Right lobe of liver (tissue), 4 donors: ENCODE results near the gene ZNF710.

Source experiments
- CTCF ChIP-seq, 4 donors: fragments of 200-600 bp in 3 of 4; fragments of 450-650 bp in 1 of 4; IDR thresholded peaks; one replicate each; pipeline versions ENCODE4 v1.5.1 to v1.8.0; 2016 to 2022; ENCODE audit warnings: antibody characterized with exemption in 4 of 4, mild to moderate bottlenecking in 2 of 4
- POLR2A ChIP-seq: fragments of 450-650 bp; IDR thresholded peaks from one replicate; pipeline ENCODE4 v1.6.1; 2017; ENCODE audit warnings: antibody characterized with exemption, mild to moderate bottlenecking
- donor health status: DM: no; HTN: no; CAD: no.
- donor health status: DM: no; HTN: no; CAD: no.
- donor health status: DM: no; HTN: yes; CAD: no.

- no peak for TF ChIP-seq POLR2A
- TF ChIP-seq CTCF (IDR thresholded peaks at IDR 0.05): no peak
These were observed 66.2 kb downstream of the ZNF710 start for GRCh38 chr15:90067181-90067952.
